ENCODE data around the gene GCNA.

The GCNA gene

DNA sequence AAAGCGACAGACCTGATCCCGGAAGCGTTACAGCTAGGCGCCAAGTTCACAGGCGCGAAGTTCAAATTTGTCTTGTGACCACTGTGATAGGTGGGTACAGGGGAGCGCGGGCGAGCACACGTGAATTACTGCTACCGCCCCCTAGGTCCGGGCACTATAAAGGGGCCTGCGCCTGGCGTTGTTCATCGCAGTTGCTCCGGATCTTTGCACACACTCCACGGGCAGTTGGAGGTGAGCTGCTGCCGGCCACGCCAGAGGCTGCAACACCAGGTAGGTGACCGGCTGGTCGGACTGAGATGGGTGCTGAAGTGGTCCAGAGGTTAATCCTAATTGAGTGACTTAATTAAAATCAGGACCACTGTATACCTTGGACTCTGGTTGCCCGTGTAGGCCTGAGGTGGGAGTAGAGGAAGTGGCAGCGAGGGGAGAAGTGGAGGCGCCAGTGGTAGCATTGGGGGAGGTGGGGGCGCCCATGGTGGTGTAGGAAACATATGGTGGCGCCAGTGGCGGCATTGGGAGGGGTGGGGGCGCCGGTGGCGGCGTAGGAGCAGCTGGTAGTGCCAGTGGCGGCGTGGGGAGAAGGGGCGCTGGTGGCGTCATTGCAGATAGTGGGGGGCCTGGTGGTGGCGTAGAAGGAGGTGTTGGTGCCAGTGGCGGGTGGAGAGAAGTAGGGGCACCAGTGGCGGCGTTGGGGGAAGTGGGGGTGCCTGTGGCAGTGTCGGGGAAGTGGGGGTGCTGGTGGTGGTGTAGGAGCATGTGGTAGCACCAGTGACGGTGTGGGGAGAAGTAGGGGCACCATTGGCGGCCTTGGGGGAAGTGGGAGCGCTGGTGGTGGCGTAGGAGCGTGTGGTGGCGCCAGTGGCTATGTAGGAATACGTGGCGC lies at the start of gene GCNA:
Gene GCNA (plus strand): TSS at position 185 of the 883 bp plus-strand sequence. CDS start 2,385 bp downstream, outside the sequence.
- DNase-seq (ENCODE audit: low read depth) = no peak
- H3K4me3 ChIP-seq (ENCODE audit: control insufficient read depth, low read depth, low read length) = no peak within 1 kb of the TSS
- TF ChIP-seq CTCF (IDR thresholded peaks at IDR 0.05; ENCODE audit: control insufficient read depth, insufficient read depth, low read depth, low read length, missing control alignments) = no peak

DNA sequence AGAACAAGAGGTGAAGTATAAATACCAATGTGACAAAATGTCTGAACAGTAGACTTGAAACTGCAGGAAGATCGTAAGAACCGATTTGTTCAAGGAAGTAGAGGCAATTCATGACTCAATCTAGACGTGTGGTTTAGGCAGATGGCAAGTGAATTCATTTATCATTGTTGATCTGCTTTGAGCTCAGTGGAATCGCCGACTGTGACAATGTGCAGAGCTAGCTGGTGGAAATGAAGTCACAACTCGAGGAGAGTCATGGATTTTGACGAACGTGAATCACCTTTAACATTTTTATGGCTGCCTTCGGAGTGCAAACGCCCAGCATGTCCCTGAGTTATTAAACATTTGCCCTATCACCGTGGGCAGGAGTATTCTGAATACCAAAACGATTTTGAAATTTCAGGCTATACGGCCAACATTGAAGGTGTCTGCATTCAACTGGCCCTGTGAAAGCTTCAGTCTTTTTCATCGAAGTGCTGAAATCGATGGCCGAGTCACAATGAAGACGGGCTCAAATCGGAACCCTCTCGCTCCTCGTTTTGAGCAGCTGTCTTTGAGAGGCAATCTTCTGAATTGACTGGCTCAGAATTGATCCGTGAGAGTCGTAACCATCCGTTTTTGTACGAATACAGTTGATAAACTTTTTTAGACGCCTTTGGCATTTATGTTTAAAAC lies 46.0 kb upstream of the GCNA start:
- peak overlapping the region; percentile 34 for H3K4me3 ChIP-seq (ENCODE audit: control insufficient read depth, low read depth, low read length)
- no peak for DNase-seq (ENCODE audit: low read depth)
- no peak for TF ChIP-seq CTCF (IDR thresholded peaks at IDR 0.05; ENCODE audit: control insufficient read depth, insufficient read depth, low read depth, low read length, missing control alignments)

- TF ChIP-seq CTCF (IDR thresholded peaks at IDR 0.05; ENCODE audit: control insufficient read depth, insufficient read depth, low read depth, low read length, missing control alignments) = no peak
- peak within 1 kb of the TSS; percentile 82 for H3K4me3 ChIP-seq (ENCODE audit: control insufficient read depth, low read depth, low read length)
- DNase-seq (ENCODE audit: low read depth) = peak; percentile 95
These were observed 45.3 kb upstream of the GCNA start, which contains the start of gene OGT for GRCh38 chrX:71532753-71533425. Gene OGT, plus strand, starts transcription at chrX:71533104. Its CDS starts 196 bp downstream, at chrX:71533300.

DNA sequence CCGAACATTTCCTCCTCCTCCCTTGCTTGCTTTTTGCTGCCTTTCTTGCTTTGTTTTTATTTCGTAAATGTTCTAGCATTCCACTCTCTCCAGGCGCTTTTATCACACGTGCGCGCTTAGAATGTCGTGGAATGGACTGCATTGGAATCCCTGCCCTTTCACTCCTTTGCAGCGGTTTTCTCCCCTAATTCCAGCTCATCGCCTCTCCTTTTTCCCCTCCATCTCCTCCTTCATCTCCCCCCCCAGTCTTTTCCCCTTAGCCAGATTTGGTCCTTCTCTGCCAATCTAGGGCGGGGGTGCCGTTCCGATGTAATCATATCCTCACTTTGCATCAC lies 44.8 kb upstream of the GCNA start:
- no peak for TF ChIP-seq CTCF (IDR thresholded peaks at IDR 0.05; ENCODE audit: control insufficient read depth, insufficient read depth, low read depth, low read length, missing control alignments)
- no peak for DNase-seq (ENCODE audit: low read depth)
- peak overlapping the region; percentile 82 for H3K4me3 ChIP-seq (ENCODE audit: control insufficient read depth, low read depth, low read length)

DNA sequence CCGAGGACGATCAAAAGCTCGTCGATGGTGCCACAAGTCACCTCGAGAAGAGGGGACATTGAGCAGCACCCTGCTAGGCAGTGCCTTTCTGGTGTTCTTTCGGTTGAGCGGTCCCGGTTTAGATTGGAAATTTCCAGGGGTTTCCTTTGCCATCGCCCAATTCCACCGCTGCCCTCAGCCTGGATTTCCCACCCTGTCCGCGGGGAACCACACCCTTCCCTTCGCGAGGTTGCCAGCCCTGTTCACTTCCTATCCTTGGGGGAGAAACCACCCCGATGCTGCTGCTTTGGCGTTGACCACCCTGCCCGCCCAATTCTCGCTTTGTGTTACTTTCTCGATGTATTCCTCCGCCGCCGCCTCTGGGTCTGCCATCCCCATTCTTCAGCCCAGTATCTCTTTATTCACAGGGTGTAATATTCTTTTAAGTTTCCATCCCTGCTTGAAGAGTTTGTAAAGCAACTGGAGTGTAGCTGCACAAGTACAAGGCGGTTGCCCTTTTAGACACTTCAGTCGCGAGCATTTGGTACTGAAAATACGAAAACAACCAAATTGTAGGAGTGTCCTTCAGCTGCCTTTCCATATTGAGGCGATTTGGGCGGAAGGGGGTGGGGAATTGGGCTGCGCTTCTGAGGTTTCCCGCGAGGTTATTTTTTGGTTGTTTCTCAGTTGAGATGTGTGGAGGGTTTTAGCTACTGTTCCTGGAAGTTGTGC lies 44.2 kb upstream of the GCNA start:
- DNase-seq (ENCODE audit: low read depth) = no peak
- no peak for TF ChIP-seq CTCF (IDR thresholded peaks at IDR 0.05; ENCODE audit: control insufficient read depth, insufficient read depth, low read depth, low read length, missing control alignments)
- H3K4me3 ChIP-seq (ENCODE audit: control insufficient read depth, low read depth, low read length) = peak overlapping the region; percentile 82
